WTC11 (cell line): ENCODE data around the gene STRA8. TPM values are rescaled to one million over a fixed set of nuclear protein-coding genes. Genes with fewer than 3 reads are reported as not detected.

ENCODE experiments used
- ATAC-seq: fragments of 200-7000 bp; cut with Tn5 transposase; 2 replicates; pipeline ENCODE4 v1.10.0; 2021; ENCODE audit warnings: mild to moderate bottlenecking, moderate library complexity
- CTCF ChIA-PET: fragments of 300-600 bp; sonication (Branson Sonifier 250); formaldehyde crosslinking; loops from one replicate; lab custom pipeline; 2021; ENCODE audit warnings: antibody characterized with exemption; lab: Charles Lee
- POLR2A ChIA-PET: fragments of 350-600 bp; sonication (Branson Sonifier 250); formaldehyde crosslinking; loops from one replicate; lab custom pipeline; 2021; ENCODE audit warnings: antibody characterized with exemption; lab: Charles Lee
- DNase-seq: peaks from one replicate; pipeline ENCODE4 v3.0.0; 2021; ENCODE audit warnings: low spot score
- H3K27ac Mint-ChIP-seq: 2 replicates; pipeline ENCODE4 v1.8.0; 2021; ENCODE audit warnings: mixed read lengths
- H3K27me3 Mint-ChIP-seq: 2 replicates; pipeline ENCODE4 v1.8.0; 2021; ENCODE audit warnings: low read depth, mild to moderate bottlenecking, moderate library complexity, mixed read lengths
- H3K36me3 Mint-ChIP-seq: 2 replicates; pipeline ENCODE4 v1.8.0; 2021; ENCODE audit warnings: mixed read lengths
- H3K4me1 Mint-ChIP-seq: 2 replicates; pipeline ENCODE4 v1.8.0; 2022; ENCODE audit warnings: mixed read lengths
- H3K4me3 Mint-ChIP-seq: 2 replicates; pipeline ENCODE4 v1.8.0; 2021; ENCODE audit warnings: mild to moderate bottlenecking, moderate library complexity, mixed read lengths
- H3K9me3 Mint-ChIP-seq: 2 replicates; pipeline ENCODE4 v1.8.0; 2021; ENCODE audit warnings: mixed read lengths
- CREM ChIP-seq: sonication (generic); formaldehyde crosslinking; IDR thresholded peaks from 2 replicates; pipeline ENCODE4 v1.8.1; 2022; ENCODE audit warnings: mild to moderate bottlenecking, missing genetic modification reagents, moderate library complexity
- EMX1 ChIP-seq: fragments of 250-450 bp; sonication (Bioruptor Pico); IDR thresholded peaks from 2 replicates; pipeline ENCODE4 v1.8.0; 2021; ENCODE audit warnings: mild to moderate bottlenecking
- ESRRA ChIP-seq: sonication (generic); formaldehyde crosslinking; IDR thresholded peaks from 2 replicates; pipeline ENCODE4 v1.8.1; 2022; ENCODE audit warnings: mild to moderate bottlenecking, missing genetic modification reagents, borderline replicate concordance
- ETV6 ChIP-seq: sonication (generic); formaldehyde crosslinking; IDR thresholded peaks from 2 replicates; pipeline ENCODE4 v1.8.1; 2022; ENCODE audit warnings: mild to moderate bottlenecking, missing genetic modification reagents
- GRHL2 ChIP-seq: fragments of 250-450 bp; sonication (Bioruptor Pico); IDR thresholded peaks from 2 replicates; pipeline ENCODE4 v1.8.0; 2022; ENCODE audit warnings: mild to moderate bottlenecking, moderate library complexity; ENCODE audit not compliant: insufficient replicate concordance, severe bottlenecking
- GTF2I ChIP-seq: fragments of 250-450 bp; sonication (Bioruptor Pico); conservative IDR thresholded peaks from 2 replicates; pipeline ENCODE4 v1.4.0; 2021; ENCODE audit warnings: mild to moderate bottlenecking
- KAT7 ChIP-seq: sonication (generic); formaldehyde crosslinking; IDR thresholded peaks from 2 replicates; pipeline ENCODE4 v1.8.1; 2023; ENCODE audit warnings: missing genetic modification reagents, mild to moderate bottlenecking, borderline replicate concordance
- NR1H2 ChIP-seq: sonication (generic); formaldehyde crosslinking; IDR thresholded peaks from 2 replicates; pipeline ENCODE4 v1.9.0; 2021; ENCODE audit warnings: mild to moderate bottlenecking, moderate library complexity, missing genetic modification reagents
- NR3C1 ChIP-seq: sonication (generic); formaldehyde crosslinking; conservative IDR thresholded peaks from 2 replicates; pipeline ENCODE4 v1.8.1; 2023; ENCODE audit warnings: low read depth, mild to moderate bottlenecking, missing genetic modification reagents
- TCF7 ChIP-seq: sonication (generic); formaldehyde crosslinking; IDR thresholded peaks from 2 replicates; pipeline ENCODE4 v1.8.0; 2022; ENCODE audit warnings: mild to moderate bottlenecking, low read depth, missing genetic modification reagents, moderate library complexity
- TP53 ChIP-seq: sonication (generic); formaldehyde crosslinking; IDR thresholded peaks from 2 replicates; pipeline ENCODE4 v1.8.1; 2023; ENCODE audit warnings: mild to moderate bottlenecking, missing genetic modification reagents
- ZNF263 ChIP-seq: sonication (generic); formaldehyde crosslinking; IDR thresholded peaks from 2 replicates; pipeline ENCODE4 v1.8.1; 2022; ENCODE audit warnings: low read depth, mild to moderate bottlenecking, moderate library complexity, missing genetic modification reagents
- ZNF416 ChIP-seq: fragments of 250-450 bp; sonication (Bioruptor Pico); IDR thresholded peaks from 2 replicates; pipeline ENCODE4 v1.9.0; 2021; ENCODE audit warnings: mild to moderate bottlenecking, inconsistent platforms
- total RNA-seq: library from RNA; stranded (reverse); gene quantifications from 3 replicates; pipeline ENCODE4 v1.2.3, GENCODE V29; 2021
- TF ChIP-seq, protein P1 (sequence below): sonication (generic); formaldehyde crosslinking; IDR thresholded peaks from 2 replicates; pipeline ENCODE4 v1.8.0; 2022; ENCODE audit warnings: mild to moderate bottlenecking, missing genetic modification reagents
- TF ChIP-seq, protein P2 (sequence below): sonication (generic); formaldehyde crosslinking; IDR thresholded peaks from 2 replicates; pipeline ENCODE4 v1.8.0; 2022; ENCODE audit warnings: mild to moderate bottlenecking, missing genetic modification reagents
- TF ChIP-seq, protein P3 (sequence below): sonication (generic); formaldehyde crosslinking; conservative IDR thresholded peaks from 2 replicates; pipeline ENCODE4 v1.8.1; 2022; ENCODE audit warnings: mild to moderate bottlenecking, missing genetic modification reagents
- TF ChIP-seq, protein P4 (sequence below): sonication (generic); formaldehyde crosslinking; IDR thresholded peaks from 2 replicates; pipeline ENCODE4 v1.8.0; 2023; ENCODE audit warnings: mild to moderate bottlenecking, missing genetic modification reagents
- TF ChIP-seq, protein P5 (sequence below): sonication (generic); formaldehyde crosslinking; IDR thresholded peaks from 2 replicates; pipeline ENCODE4 v1.8.1; 2023; ENCODE audit warnings: mild to moderate bottlenecking, moderate library complexity, missing genetic modification reagents
- TF ChIP-seq, protein P6 (sequence below): sonication (generic); formaldehyde crosslinking; IDR thresholded peaks from 2 replicates; pipeline ENCODE4 v1.8.0; 2022; ENCODE audit warnings: mild to moderate bottlenecking, missing genetic modification reagents
- TF ChIP-seq, protein P7 (sequence below): fragments of 250-450 bp; sonication (Bioruptor Pico); IDR thresholded peaks from 2 replicates; pipeline ENCODE4 v1.9.0; 2021; ENCODE audit warnings: mild to moderate bottlenecking

STRA8 gene
- total RNA-seq, 1 experiment from 2014 or later, result not detected

DNA sequence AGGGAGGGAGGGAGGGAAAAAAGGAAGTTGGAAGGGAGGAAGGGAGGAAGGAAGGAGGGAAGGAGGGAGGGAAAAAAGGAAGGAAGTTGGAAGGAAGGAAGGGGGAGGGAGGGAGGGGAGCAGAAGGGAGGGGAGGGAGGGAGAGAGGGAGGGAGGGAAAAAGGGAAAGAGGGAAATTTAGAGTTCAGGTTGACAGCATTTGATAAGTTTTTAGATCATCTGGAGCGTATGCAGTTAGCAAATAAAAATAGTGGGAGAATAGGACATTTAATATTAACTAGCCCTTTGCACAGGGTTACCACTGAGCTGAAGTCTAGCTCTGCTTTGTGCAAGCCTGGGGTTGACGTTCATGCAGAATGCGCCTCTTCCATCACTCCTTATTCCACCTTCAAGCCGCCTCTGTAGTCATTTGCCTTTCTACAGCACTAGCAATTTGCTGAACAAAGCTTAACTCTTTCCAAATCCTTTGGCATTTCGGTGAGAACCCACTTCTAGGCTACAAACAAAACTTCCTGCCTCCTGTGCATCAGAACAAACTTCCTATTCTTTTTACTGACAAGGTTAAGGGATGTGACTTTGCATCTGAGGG, 8.6 kb downstream of the STRA8 start:
- Mint-ChIP-seq H3K9me3 (peaks cover 2% of the 10 kb centered on the region), H3K4me3 (no peak overlapping the region), H3K27ac (no peak overlapping the region), H3K4me1 (peaks cover 24% of the 10 kb centered on the region), H3K36me3 (0 out of 2 replicates have a peak, but pooled peaks cover 2% of the 10 kb centered on the region), H3K27me3 (no peaks in the 10 kb centered on the region)
- ChIA-PET CTCF (interaction anchor here (1.0 kb wide), 1 partner anchor 10 kb away, joined by 3 read pairs; no protein-coding TSS in a partner anchor), POLR2A (no interaction called here)
- DNase-seq (no peak), ATAC-seq (no peak)
- TF ChIP-seq ETV6 (CRISPR knock-in tag), result no peak
- TF ChIP-seq, protein P1, sequence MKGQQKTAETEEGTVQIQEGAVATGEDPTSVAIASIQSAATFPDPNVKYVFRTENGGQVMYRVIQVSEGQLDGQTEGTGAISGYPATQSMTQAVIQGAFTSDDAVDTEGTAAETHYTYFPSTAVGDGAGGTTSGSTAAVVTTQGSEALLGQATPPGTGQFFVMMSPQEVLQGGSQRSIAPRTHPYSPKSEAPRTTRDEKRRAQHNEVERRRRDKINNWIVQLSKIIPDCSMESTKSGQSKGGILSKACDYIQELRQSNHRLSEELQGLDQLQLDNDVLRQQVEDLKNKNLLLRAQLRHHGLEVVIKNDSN (CRISPR knock-in tag), result no peak
- TF ChIP-seq, protein P2, sequence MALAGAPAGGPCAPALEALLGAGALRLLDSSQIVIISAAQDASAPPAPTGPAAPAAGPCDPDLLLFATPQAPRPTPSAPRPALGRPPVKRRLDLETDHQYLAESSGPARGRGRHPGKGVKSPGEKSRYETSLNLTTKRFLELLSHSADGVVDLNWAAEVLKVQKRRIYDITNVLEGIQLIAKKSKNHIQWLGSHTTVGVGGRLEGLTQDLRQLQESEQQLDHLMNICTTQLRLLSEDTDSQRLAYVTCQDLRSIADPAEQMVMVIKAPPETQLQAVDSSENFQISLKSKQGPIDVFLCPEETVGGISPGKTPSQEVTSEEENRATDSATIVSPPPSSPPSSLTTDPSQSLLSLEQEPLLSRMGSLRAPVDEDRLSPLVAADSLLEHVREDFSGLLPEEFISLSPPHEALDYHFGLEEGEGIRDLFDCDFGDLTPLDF (CRISPR knock-in tag), result no peak
- TF ChIP-seq TP53 (CRISPR knock-in tag), result no peak
- TF ChIP-seq, protein P3, sequence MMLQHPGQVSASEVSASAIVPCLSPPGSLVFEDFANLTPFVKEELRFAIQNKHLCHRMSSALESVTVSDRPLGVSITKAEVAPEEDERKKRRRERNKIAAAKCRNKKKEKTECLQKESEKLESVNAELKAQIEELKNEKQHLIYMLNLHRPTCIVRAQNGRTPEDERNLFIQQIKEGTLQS (CRISPR knock-in tag), result no peak
- TF ChIP-seq, protein P4, sequence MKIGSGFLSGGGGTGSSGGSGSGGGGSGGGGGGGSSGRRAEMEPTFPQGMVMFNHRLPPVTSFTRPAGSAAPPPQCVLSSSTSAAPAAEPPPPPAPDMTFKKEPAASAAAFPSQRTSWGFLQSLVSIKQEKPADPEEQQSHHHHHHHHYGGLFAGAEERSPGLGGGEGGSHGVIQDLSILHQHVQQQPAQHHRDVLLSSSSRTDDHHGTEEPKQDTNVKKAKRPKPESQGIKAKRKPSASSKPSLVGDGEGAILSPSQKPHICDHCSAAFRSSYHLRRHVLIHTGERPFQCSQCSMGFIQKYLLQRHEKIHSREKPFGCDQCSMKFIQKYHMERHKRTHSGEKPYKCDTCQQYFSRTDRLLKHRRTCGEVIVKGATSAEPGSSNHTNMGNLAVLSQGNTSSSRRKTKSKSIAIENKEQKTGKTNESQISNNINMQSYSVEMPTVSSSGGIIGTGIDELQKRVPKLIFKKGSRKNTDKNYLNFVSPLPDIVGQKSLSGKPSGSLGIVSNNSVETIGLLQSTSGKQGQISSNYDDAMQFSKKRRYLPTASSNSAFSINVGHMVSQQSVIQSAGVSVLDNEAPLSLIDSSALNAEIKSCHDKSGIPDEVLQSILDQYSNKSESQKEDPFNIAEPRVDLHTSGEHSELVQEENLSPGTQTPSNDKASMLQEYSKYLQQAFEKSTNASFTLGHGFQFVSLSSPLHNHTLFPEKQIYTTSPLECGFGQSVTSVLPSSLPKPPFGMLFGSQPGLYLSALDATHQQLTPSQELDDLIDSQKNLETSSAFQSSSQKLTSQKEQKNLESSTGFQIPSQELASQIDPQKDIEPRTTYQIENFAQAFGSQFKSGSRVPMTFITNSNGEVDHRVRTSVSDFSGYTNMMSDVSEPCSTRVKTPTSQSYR (CRISPR knock-in tag), result no peak
- TF ChIP-seq EMX1 (CRISPR knock-in tag), result no peak
- TF ChIP-seq KAT7, result no peak
- TF ChIP-seq NR1H2, result no peak

DNA sequence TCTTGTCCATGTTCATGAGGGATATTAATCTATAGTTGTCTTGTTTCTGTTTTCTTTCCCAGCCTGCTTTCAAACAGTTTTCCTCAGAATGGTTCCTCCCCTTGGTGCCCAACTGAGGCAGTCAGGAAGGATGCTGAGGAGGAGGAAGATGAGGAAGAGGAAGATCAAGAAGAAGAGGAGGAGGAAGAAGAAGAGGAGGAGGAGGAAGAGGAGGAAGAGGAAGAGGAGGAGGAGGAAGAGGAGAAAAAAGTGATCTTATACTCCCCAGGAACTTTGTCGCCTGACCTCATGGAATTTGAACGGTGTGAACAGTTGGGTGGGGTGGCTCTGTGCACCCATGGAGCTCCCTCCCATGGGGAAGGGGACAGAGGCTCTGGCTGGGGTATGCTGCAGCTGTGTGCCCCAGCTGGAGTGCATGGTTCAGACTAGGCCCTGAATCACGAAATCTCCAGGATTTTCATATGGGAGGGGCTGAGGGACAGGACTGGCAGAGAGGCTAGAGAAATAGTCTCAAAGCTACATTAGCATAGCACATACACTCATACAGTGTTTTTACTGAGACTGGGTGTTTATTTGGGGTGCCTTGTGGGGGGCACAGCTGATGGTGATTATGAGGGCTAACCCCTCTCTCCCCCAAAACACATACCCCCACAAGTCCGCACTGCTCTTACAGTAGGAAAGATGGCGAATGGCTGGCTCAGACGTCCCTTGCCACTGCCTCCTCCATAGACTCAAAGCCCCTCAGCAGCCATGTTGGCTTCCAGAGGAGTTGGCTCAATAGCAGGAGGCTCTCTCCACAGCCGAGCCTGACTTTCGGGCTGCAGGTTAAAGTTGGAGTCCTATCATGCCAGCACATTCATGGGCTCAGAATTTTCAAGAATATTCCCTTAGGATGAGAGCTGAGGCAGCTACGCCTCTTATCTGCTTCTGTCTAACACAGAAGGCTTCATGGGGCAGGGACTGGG, 11.9 kb downstream of the STRA8 start:
- Mint-ChIP-seq H3K4me1 (peaks cover 11% of the 10 kb centered on the region), H3K27ac (no peak overlapping the region), H3K27me3 (no peaks in the 10 kb centered on the region), H3K4me3 (no peak overlapping the region), H3K9me3 (peaks cover 10% of the 10 kb centered on the region), H3K36me3 (0 out of 2 replicates have a peak, but pooled peaks cover 5% of the 10 kb centered on the region)
- ChIA-PET POLR2A (no interaction called here), CTCF (interaction anchor here (1.4 to 1.5 kb wide), 2 partner anchors 13 to 29 kb away, joined by 3 to 4 read pairs; no protein-coding TSS in a partner anchor)
- ATAC-seq (no peak), DNase-seq (no peak)
- TF ChIP-seq GTF2I (CRISPR knock-in tag), result no peak
- TF ChIP-seq, protein P5, sequence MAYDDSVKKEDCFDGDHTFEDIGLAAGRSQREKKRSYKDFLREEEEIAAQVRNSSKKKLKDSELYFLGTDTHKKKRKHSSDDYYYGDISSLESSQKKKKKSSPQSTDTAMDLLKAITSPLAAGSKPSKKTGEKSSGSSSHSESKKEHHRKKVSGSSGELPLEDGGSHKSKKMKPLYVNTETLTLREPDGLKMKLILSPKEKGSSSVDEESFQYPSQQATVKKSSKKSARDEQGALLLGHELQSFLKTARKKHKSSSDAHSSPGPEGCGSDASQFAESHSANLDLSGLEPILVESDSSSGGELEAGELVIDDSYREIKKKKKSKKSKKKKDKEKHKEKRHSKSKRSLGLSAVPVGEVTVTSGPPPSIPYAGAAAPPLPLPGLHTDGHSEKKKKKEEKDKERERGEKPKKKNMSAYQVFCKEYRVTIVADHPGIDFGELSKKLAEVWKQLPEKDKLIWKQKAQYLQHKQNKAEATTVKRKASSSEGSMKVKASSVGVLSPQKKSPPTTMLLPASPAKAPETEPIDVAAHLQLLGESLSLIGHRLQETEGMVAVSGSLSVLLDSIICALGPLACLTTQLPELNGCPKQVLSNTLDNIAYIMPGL (CRISPR knock-in tag), result no peak
- no peak for TF ChIP-seq ESRRA (CRISPR knock-in tag)
- TF ChIP-seq, protein P6, sequence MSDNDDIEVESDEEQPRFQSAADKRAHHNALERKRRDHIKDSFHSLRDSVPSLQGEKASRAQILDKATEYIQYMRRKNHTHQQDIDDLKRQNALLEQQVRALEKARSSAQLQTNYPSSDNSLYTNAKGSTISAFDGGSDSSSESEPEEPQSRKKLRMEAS, result no peak
- no peak for TF ChIP-seq ETV6 (CRISPR knock-in tag)
- no peak for TF ChIP-seq ZNF416
- TF ChIP-seq, protein P7, sequence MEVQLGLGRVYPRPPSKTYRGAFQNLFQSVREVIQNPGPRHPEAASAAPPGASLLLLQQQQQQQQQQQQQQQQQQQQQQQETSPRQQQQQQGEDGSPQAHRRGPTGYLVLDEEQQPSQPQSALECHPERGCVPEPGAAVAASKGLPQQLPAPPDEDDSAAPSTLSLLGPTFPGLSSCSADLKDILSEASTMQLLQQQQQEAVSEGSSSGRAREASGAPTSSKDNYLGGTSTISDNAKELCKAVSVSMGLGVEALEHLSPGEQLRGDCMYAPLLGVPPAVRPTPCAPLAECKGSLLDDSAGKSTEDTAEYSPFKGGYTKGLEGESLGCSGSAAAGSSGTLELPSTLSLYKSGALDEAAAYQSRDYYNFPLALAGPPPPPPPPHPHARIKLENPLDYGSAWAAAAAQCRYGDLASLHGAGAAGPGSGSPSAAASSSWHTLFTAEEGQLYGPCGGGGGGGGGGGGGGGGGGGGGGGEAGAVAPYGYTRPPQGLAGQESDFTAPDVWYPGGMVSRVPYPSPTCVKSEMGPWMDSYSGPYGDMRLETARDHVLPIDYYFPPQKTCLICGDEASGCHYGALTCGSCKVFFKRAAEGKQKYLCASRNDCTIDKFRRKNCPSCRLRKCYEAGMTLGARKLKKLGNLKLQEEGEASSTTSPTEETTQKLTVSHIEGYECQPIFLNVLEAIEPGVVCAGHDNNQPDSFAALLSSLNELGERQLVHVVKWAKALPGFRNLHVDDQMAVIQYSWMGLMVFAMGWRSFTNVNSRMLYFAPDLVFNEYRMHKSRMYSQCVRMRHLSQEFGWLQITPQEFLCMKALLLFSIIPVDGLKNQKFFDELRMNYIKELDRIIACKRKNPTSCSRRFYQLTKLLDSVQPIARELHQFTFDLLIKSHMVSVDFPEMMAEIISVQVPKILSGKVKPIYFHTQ (CRISPR knock-in tag), result no peak
- TF ChIP-seq ZNF263, result no peak
- TF ChIP-seq CREM (CRISPR knock-in tag), result no peak
- TF ChIP-seq NR3C1 (CRISPR knock-in tag), result no peak
- no peak for TF ChIP-seq GRHL2
- TF ChIP-seq TCF7 (CRISPR knock-in tag), result no peak
